ENCODE data around the gene TBC1D7. TPM values are rescaled to one million over a fixed set of nuclear protein-coding genes. Genes with fewer than 3 reads are reported as not detected.

The TBC1D7 gene
- polyA plus RNA-seq, 1 of the 3 experiments (the other 2 are of a cell fraction) = 25.2 TPM

GRCh38 chr6:13360671-13361540 is 32.6 kb upstream of the TBC1D7 start:
- H3K79me2 ChIP-seq (ENCODE audit: insufficient read depth) = no peaks in the 10 kb centered on the region
- H4K20me1 ChIP-seq (ENCODE audit: insufficient read depth) = no peaks in the 10 kb centered on the region
- CTCF ChIA-PET = interaction anchor here (0.7 kb wide), 1 partner anchor 39 kb away, joined by 3 read pairs; no protein-coding TSS in a partner anchor
- H3K4me2 ChIP-seq = no peak overlapping the region
- peaks cover 0 to 18% of the 10 kb centered on the region in 2 experiments; a peak in 2 of 4 replicates for H3K4me1 ChIP-seq (ENCODE audit: control insufficient read depth in 1 of 2, insufficient read depth in 2 of 2, low read depth in 1 of 2, low read length in 1 of 2)
- TF ChIP-seq TCF12 (IDR thresholded peaks at IDR 0.05) (no peak), FOSL2 (IDR thresholded peaks at IDR 0.05; ENCODE audit: borderline replicate concordance, low read depth) (no peak), RAD21 (IDR thresholded peaks at IDR 0.05; ENCODE audit: low read length) (no peak), EZH2phosphoT487 (IDR thresholded peaks at IDR 0.05; ENCODE audit: borderline replicate concordance, low read depth) (no peak), GATA2 (CRISPR knock-in tag; IDR thresholded peaks at IDR 0.05) (no peak), EP300 (IDR thresholded peaks at IDR 0.05; ENCODE audit: borderline replicate concordance in 1 of 2, low read depth in 1 of 2, low read length in 1 of 2) (no peak), MXI1 (IDR thresholded peaks at IDR 0.05; ENCODE audit: low read depth, low read length) (no peak), POLR2AphosphoS5 (IDR thresholded peaks at IDR 0.05; ENCODE audit: low read depth, low read length) (no peak), MEF2A (IDR thresholded peaks at IDR 0.05; ENCODE audit: borderline replicate concordance, low read depth) (no peak), TAF1 (IDR thresholded peaks at IDR 0.05; ENCODE audit: borderline replicate concordance, low read depth, low read length) (no peak), YY1 (IDR thresholded peaks at IDR 0.05; ENCODE audit: low read depth) (no peak), TEAD4 (IDR thresholded peaks at IDR 0.05; ENCODE audit: borderline replicate concordance, insufficient read depth) (no peak), REST (IDR thresholded peaks at IDR 0.05; ENCODE audit: low read depth, low read length) (no peak), GABPA (IDR thresholded peaks at IDR 0.05; ENCODE audit: low read depth) (no peak)
- TF ChIP-seq, protein P1, sequence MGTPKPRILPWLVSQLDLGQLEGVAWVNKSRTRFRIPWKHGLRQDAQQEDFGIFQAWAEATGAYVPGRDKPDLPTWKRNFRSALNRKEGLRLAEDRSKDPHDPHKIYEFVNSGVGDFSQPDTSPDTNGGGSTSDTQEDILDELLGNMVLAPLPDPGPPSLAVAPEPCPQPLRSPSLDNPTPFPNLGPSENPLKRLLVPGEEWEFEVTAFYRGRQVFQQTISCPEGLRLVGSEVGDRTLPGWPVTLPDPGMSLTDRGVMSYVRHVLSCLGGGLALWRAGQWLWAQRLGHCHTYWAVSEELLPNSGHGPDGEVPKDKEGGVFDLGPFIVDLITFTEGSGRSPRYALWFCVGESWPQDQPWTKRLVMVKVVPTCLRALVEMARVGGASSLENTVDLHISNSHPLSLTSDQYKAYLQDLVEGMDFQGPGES (IDR thresholded peaks at IDR 0.05; ENCODE audit: low read depth, low read length) = no peak
- TF ChIP-seq, protein P2, sequence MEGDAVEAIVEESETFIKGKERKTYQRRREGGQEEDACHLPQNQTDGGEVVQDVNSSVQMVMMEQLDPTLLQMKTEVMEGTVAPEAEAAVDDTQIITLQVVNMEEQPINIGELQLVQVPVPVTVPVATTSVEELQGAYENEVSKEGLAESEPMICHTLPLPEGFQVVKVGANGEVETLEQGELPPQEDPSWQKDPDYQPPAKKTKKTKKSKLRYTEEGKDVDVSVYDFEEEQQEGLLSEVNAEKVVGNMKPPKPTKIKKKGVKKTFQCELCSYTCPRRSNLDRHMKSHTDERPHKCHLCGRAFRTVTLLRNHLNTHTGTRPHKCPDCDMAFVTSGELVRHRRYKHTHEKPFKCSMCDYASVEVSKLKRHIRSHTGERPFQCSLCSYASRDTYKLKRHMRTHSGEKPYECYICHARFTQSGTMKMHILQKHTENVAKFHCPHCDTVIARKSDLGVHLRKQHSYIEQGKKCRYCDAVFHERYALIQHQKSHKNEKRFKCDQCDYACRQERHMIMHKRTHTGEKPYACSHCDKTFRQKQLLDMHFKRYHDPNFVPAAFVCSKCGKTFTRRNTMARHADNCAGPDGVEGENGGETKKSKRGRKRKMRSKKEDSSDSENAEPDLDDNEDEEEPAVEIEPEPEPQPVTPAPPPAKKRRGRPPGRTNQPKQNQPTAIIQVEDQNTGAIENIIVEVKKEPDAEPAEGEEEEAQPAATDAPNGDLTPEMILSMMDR (IDR thresholded peaks at IDR 0.05) = no peak
- TF ChIP-seq, protein P3, sequence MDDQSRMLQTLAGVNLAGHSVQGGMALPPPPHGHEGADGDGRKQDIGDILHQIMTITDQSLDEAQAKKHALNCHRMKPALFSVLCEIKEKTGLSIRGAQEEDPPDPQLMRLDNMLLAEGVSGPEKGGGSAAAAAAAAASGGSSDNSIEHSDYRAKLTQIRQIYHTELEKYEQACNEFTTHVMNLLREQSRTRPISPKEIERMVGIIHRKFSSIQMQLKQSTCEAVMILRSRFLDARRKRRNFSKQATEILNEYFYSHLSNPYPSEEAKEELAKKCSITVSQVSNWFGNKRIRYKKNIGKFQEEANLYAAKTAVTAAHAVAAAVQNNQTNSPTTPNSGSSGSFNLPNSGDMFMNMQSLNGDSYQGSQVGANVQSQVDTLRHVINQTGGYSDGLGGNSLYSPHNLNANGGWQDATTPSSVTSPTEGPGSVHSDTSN (IDR thresholded peaks at IDR 0.05) = no peak
- POLR2A ChIA-PET = no interaction called here
- no peak for DNase-seq
- H3F3A ChIP-seq (replicated peaks; ENCODE audit: insufficient read depth) = peaks cover 11% of the 10 kb centered on the region
- no peaks in the 10 kb centered on the region for H3K36me3 ChIP-seq (replicated peaks in 1 of 2; ENCODE audit: control insufficient read depth in 1 of 2, insufficient read depth in 2 of 2, low read length in 1 of 2)
- no peaks in the 10 kb centered on the region for H3K9me3 ChIP-seq
- H2AFZ ChIP-seq (ENCODE audit: low read depth) = no peak overlapping the region
- H3K9me2 ChIP-seq = no peaks in the 10 kb centered on the region
- H3K27me3 ChIP-seq (ENCODE audit: insufficient read depth) = no peaks in the 10 kb centered on the region
- H3K9ac ChIP-seq = no peak overlapping the region
- no peak overlapping the region for H3K27ac ChIP-seq (ENCODE audit: low read depth in 2 of 2, low read length in 1 of 2)
- WGBS (ENCODE audit: low lambda C conversion rate) = 92% methylated on average over 6 of the region's 6 CpGs
- H3K4me3 ChIP-seq (ENCODE audit: low read depth in 2 of 2, low read length in 1 of 2) = no peak overlapping the region

Measured in SK-N-SH (cell line).